ENCODE results near the gene MORF4L2.

MORF4L2 gene

GRCh38 chrX:103629318-103630170 is 57.0 kb downstream of the MORF4L2 start:
- H3K4me3 ChIP-seq (ENCODE audit: insufficient read length, low read depth): peak overlapping the region; percentile 74
- H3K9ac ChIP-seq (ENCODE audit: insufficient read length, low read depth): peak overlapping the region; percentile 75
- H3K27me3 ChIP-seq (ENCODE audit: insufficient read depth, insufficient read length): no peaks in the 10 kb centered on the region
- H3K36me3 ChIP-seq (ENCODE audit: insufficient read depth, insufficient read length, low read length): peaks cover 3% of the 10 kb centered on the region
- DNase-seq (ENCODE audit: low read depth, low spot score): peak; percentile 74
- H3K9me3 ChIP-seq (ENCODE audit: insufficient read depth, low read length): no peaks in the 10 kb centered on the region
- TF ChIP-seq YY1 (IDR thresholded peaks at IDR 0.05; ENCODE audit: insufficient read depth, insufficient read length) (peak; percentile 32), ZNF274 (IDR thresholded peaks at IDR 0.05; ENCODE audit: low read depth, low read length) (no peak)
- peaks cover 5% of the 10 kb centered on the region for H3K4me1 ChIP-seq (ENCODE audit: insufficient read depth, insufficient read length)

GRCh38 chrX:103628386-103629317 is 57.8 kb downstream of the MORF4L2 start, which contains the start of gene TCEAL1:
TCEAL1 (plus strand) TSS chrX:103628975; CDS start chrX:103629917, 942 bp downstream.
- no peak for DNase-seq (ENCODE audit: low read depth, low spot score)
- TF ChIP-seq ZNF274 (IDR thresholded peaks at IDR 0.05; ENCODE audit: low read depth, low read length) (no peak), SUZ12 (IDR thresholded peaks at IDR 0.05; ENCODE audit: extremely low read depth, insufficient read depth, insufficient read length) (no peak), YY1 (IDR thresholded peaks at IDR 0.05; ENCODE audit: insufficient read depth, insufficient read length) (no peak)
- peaks cover 3% of the 10 kb centered on the region for H3K36me3 ChIP-seq (ENCODE audit: insufficient read depth, insufficient read length, low read length)
- peaks cover 5% of the 10 kb centered on the region for H3K4me1 ChIP-seq (ENCODE audit: insufficient read depth, insufficient read length)
- H3K9ac ChIP-seq (ENCODE audit: insufficient read length, low read depth): peak within 1 kb of the TSS; percentile 75
- peak within 1 kb of the TSS; percentile 74 for H3K4me3 ChIP-seq (ENCODE audit: insufficient read length, low read depth)
- no peaks in the 10 kb centered on the region for H3K27me3 ChIP-seq (ENCODE audit: insufficient read depth, insufficient read length)
- H3K9me3 ChIP-seq (ENCODE audit: insufficient read depth, low read length): no peaks in the 10 kb centered on the region

- Histone ChIP-seq H3K4me1 (ENCODE audit: insufficient read depth, insufficient read length) (peaks cover 5% of the 10 kb centered on the region), H3K9ac (ENCODE audit: insufficient read length, low read depth) (no peak overlapping the region), H3K4me3 (ENCODE audit: insufficient read length, low read depth) (no peak overlapping the region), H3K36me3 (ENCODE audit: insufficient read depth, insufficient read length, low read length) (peaks cover 3% of the 10 kb centered on the region), H3K27me3 (ENCODE audit: insufficient read depth, insufficient read length) (no peaks in the 10 kb centered on the region), H3K9me3 (ENCODE audit: insufficient read depth, low read length) (no peaks in the 10 kb centered on the region)
- TF ChIP-seq YY1 (IDR thresholded peaks at IDR 0.05; ENCODE audit: insufficient read depth, insufficient read length): no peak
- TF ChIP-seq ZNF274 (IDR thresholded peaks at IDR 0.05; ENCODE audit: low read depth, low read length): no peak
- no peak for TF ChIP-seq SUZ12 (IDR thresholded peaks at IDR 0.05; ENCODE audit: extremely low read depth, insufficient read depth, insufficient read length)
- DNase-seq (ENCODE audit: low read depth, low spot score): no peak
These were observed 59.6 kb downstream of the MORF4L2 start for GRCh38 chrX:103626855-103627254.
